Measurements from ENCODE around the gene ICA1L. TPM values are rescaled to one million over a fixed set of nuclear protein-coding genes. Genes with fewer than 3 reads are reported as not detected.
A peak's percentile ranks its signal among the peaks of the same experiment; 100 is the strongest.

ICA1L gene
- total and polyA plus RNA-seq, 2 experiments from 2014 or later, result 8.3 to 17.3 TPM

- Histone ChIP-seq H3K9me3 (ENCODE audit: low read depth) (no peaks in the 10 kb centered on the region), H3K4me3 (no peak overlapping the region), H3K27ac (no peak overlapping the region), H3K4me1 (ENCODE audit: low read depth) (peaks cover 4% of the 10 kb centered on the region), H3K36me3 (no peaks in the 10 kb centered on the region), H3K27me3 (no peaks in the 10 kb centered on the region)
- no peak for DNase-seq (ENCODE audit: low read depth in 1 of 2, low spot score in 1 of 2)
- no peak for TF ChIP-seq CTCF (IDR thresholded peaks at IDR 0.05; ENCODE audit: low read depth, low read length)
Measured at GRCh38 chr2:202818321-202818720, 53.2 kb downstream of the ICA1L start.

GRCh38 chr2:202817771-202818170 lies 53.8 kb downstream of the ICA1L start:
- H3K27ac ChIP-seq, result no peak overlapping the region
- DNase-seq (ENCODE audit: low read depth in 1 of 2, low spot score in 1 of 2), result no peak
- no peak overlapping the region for H3K4me3 ChIP-seq
- peaks cover 4% of the 10 kb centered on the region for H3K4me1 ChIP-seq (ENCODE audit: low read depth)
- no peaks in the 10 kb centered on the region for H3K27me3 ChIP-seq
- H3K36me3 ChIP-seq, result no peaks in the 10 kb centered on the region
- no peaks in the 10 kb centered on the region for H3K9me3 ChIP-seq (ENCODE audit: low read depth)
- TF ChIP-seq CTCF (IDR thresholded peaks at IDR 0.05; ENCODE audit: low read depth, low read length), result no peak

- no peak overlapping the region for H3K27ac ChIP-seq
- H3K36me3 ChIP-seq, result no peaks in the 10 kb centered on the region
- H3K4me3 ChIP-seq, result no peak overlapping the region
- no peak for TF ChIP-seq CTCF (IDR thresholded peaks at IDR 0.05; ENCODE audit: low read depth, low read length)
- no peaks in the 10 kb centered on the region for H3K27me3 ChIP-seq
- H3K9me3 ChIP-seq (ENCODE audit: low read depth), result no peaks in the 10 kb centered on the region
- peak; percentile 23 to 76 for DNase-seq (ENCODE audit: low read depth in 1 of 2, low spot score in 1 of 2)
- peaks cover 4% of the 10 kb centered on the region for H3K4me1 ChIP-seq (ENCODE audit: low read depth)
Measured at GRCh38 chr2:202815548-202816360, 55.8 kb downstream of the ICA1L start.

GRCh38 chr2:202814226-202814625 lies 57.3 kb downstream of the ICA1L start:
- Histone ChIP-seq H3K27me3 (no peaks in the 10 kb centered on the region), H3K9me3 (ENCODE audit: low read depth) (no peaks in the 10 kb centered on the region), H3K36me3 (no peaks in the 10 kb centered on the region), H3K27ac (no peak overlapping the region), H3K4me3 (no peak overlapping the region), H3K4me1 (ENCODE audit: low read depth) (peaks cover 4% of the 10 kb centered on the region)
- DNase-seq (ENCODE audit: low read depth in 1 of 2, low spot score in 1 of 2), result no peak
- no peak for TF ChIP-seq CTCF (IDR thresholded peaks at IDR 0.05; ENCODE audit: low read depth, low read length)

- Histone ChIP-seq H3K27me3 (no peaks in the 10 kb centered on the region), H3K4me1 (ENCODE audit: low read depth) (peaks cover 4% of the 10 kb centered on the region), H3K27ac (no peak overlapping the region), H3K9me3 (ENCODE audit: low read depth) (no peaks in the 10 kb centered on the region), H3K4me3 (no peak overlapping the region), H3K36me3 (no peaks in the 10 kb centered on the region)
- no peak for TF ChIP-seq CTCF (IDR thresholded peaks at IDR 0.05; ENCODE audit: low read depth, low read length)
- no peak for DNase-seq (ENCODE audit: low read depth in 1 of 2, low spot score in 1 of 2)
Measured at GRCh38 chr2:202813387-202813786, 58.2 kb downstream of the ICA1L start.

All from cardiac muscle cell (in vitro differentiated cells and primary cell).